ENCODE measurements around the gene MTNR1B.

DNA sequence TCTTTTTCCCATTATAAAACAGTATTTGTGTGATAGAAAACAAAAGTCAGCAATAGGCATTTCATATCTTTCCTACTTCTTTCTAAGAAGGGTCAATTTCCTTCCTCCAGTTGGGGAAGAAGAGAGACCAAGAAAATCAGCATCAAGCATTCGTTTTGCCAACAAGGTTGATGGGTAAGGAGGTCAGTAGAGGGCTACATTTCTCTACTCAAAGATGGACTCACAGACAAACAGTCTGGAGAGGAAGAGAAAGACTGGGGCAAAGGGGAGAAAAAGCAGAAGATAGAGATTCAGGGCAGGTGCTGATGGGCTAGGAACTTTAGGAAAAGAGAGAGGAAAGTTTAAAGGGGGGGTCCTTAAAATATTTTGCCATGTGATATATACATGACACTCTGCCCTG, 8.6 kb upstream of the MTNR1B start:
- TF ChIP-seq, protein P1, sequence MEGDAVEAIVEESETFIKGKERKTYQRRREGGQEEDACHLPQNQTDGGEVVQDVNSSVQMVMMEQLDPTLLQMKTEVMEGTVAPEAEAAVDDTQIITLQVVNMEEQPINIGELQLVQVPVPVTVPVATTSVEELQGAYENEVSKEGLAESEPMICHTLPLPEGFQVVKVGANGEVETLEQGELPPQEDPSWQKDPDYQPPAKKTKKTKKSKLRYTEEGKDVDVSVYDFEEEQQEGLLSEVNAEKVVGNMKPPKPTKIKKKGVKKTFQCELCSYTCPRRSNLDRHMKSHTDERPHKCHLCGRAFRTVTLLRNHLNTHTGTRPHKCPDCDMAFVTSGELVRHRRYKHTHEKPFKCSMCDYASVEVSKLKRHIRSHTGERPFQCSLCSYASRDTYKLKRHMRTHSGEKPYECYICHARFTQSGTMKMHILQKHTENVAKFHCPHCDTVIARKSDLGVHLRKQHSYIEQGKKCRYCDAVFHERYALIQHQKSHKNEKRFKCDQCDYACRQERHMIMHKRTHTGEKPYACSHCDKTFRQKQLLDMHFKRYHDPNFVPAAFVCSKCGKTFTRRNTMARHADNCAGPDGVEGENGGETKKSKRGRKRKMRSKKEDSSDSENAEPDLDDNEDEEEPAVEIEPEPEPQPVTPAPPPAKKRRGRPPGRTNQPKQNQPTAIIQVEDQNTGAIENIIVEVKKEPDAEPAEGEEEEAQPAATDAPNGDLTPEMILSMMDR (conservative IDR thresholded peaks at IDR 0.05; ENCODE audit: low read depth, low read length), result no peak
- no peak for TF ChIP-seq EZH2 (IDR thresholded peaks at IDR 0.05; ENCODE audit: borderline replicate concordance, low read depth, low read length, poor library complexity, severe bottlenecking)

Measured in A673 (cell line).